SIG-M5 treated with dmso at 0.1 percent for 504 hours (cell line): Measurements from ENCODE around the gene METTL16.

Experiments
- DNase-seq: peaks from one replicate; lab custom pipeline; 2025; ENCODE audit not compliant: unreplicated experiment; lab: John Stamatoyannopoulos, UW

Gene METTL16

DNA sequence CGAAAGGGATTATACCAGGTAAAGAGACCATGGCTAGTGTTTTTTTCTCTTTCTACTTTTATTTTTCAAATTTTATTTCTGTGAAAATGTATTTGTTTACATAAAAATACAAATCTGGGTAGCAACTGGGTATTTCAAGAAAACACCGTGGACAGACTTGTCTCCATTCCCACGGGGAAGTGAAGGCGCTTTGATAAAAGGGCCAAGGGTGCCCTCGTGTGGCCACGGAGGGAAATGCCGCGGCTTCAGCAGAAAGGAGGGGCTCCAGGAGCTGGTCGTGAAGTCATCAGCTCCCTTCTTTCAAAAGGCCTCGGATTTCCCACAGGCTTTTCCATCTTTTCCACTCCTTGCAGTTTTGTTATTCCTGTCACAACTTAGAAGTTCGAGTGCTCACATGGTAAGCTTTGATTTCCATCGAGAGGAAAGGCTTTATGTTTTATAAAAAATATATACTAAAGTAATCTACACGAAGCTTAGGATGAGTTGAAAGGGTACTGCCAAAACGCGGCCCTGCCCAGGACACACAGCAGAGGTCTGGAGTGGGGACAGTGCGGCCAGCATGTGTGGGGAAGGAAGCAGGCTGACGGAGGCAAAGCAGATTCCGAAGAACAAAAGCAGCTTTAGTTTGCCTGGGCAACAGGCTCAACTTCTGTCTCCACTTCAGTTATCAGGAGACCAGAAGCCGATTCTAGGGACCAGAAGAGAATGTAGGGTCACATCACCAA is 95.5 kb downstream of the METTL16 start:
- peak; percentile 66 for DNase-seq

DNA sequence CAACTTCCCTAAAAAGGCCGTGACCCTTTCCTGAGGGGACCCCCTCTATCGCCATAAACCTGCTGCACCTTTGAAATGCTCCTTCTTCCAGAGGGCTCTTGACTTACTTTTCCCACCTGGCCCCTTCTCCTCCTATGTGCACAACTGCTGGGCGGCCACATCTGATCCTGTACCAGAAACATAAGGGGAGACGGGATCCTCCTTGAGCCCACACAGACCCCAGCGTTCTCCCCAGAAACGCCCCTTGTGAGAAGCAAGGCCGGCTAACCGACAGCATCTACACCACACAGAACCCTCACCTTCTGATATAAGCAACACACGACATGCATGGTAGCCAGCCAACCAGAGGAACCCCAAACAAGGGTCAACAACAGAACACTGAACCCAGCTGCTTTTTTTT is 96.6 kb downstream of the METTL16 start:
- no peak for DNase-seq

DNA sequence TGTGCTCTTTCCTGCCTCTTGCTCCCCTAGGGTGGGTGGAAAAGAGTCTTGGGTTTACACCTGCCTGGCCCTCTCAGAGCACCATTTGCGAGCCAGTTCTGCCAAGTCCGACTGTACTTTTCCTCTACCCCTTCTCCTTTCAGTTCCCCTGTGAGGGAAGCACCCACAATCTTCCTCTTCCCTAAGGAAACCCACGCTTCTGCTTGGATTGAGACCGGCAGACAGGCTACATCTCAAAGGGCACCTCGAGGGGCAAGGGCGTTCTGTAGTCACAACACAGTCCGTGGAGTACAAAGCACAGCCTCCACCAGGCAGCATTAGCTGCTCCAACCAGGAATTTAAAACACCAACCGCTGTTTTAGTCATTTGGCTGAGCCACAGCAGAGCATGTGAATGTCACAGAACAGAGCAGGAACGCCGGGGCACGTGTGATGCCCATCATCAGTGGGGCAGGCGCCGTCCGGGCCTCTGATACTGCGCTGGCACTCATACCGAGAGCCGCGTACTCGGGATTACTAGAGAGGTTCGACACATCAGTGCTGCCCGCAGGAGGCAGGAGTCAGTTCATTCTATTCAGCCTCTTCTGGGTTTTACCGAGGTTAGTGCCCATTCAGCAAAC is 97.1 kb downstream of the METTL16 start:
- no peak for DNase-seq

DNA sequence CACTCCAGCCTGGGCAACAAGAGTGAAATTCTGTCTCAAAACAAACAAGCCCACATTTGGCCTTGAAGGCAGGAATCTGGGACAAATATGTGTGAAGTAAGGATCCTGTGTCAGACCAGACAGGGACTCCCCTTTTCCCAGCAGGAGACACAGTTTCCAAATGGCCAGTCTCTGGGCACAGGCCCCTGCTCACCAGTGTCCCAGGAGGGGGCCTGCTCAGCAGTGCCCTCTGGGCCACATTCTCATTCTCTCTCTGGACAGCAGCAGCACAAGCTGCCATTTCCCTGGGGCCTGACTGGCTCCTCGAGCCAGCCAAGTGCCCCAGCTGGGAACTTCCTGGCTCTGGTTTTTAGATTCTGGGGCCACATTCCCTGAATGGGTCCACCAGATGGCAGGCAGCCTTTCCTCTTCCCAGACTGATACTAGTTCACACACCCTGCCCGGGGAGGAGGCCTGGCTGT is 99.1 kb downstream of the METTL16 start:
- no peak for DNase-seq

DNA sequence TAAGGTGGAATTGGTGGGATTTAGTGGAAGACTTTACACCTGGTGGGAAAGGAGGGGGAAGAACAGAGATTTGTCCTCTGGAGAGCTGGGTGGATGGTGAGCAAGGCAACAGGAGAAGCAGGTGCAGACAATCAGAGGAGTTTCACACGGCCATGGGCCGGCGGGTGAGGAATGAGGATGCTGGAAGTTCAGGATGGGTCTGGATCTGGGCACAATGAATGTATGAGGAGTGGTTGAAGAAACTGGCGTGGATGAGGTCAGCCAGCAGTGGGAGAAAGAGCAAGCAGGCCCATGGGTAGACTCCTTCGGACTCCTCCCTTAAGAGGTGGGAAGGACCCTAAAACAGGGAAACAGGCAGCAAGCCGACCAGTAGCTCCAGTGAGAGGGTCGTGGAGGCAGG is 100.7 kb downstream of the METTL16 start:
- DNase-seq, result no peak

DNA sequence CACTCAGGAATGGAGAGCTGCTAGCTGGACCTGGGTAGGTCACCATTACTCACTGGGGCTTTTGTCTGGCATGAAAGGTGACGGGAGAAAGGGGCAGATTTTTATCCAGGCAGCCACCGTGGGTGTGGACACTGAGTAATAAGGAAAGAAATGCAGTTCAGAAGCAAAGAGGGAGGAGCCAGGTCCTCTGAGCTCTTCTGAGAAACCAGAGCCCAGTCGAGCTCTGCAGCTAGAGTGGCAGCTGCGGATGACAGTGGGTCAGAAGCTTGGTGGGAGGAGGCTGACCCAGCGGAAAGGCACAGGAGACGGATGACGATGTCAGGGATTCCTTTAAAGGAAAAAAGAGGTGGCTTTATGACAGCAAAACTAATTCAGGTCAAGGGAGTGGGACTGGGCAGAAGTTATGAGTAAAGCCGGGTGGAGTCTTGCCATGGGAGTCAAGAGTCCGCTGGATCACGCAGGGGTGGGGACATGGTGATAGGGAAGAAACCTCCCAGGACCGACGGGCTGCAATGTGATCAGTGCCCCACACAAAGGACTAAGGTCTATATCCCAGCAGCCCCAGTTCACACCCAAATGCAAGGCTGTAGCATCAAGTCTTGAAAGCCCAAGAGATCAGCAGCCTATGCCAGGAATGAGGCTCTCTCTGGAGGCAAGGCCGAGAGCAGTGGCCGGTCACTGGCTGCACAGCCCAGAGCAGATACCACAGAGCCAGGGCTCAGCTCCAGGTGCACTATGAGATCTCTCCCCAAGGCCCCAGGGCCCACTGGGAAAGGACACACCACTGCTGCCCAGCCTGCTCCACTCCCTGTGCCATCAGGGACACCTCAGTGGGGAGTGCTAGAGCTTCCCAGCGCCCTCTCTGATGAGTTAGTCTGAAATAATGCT is 104.5 kb downstream of the METTL16 start:
- peak; percentile 32 for DNase-seq

DNA sequence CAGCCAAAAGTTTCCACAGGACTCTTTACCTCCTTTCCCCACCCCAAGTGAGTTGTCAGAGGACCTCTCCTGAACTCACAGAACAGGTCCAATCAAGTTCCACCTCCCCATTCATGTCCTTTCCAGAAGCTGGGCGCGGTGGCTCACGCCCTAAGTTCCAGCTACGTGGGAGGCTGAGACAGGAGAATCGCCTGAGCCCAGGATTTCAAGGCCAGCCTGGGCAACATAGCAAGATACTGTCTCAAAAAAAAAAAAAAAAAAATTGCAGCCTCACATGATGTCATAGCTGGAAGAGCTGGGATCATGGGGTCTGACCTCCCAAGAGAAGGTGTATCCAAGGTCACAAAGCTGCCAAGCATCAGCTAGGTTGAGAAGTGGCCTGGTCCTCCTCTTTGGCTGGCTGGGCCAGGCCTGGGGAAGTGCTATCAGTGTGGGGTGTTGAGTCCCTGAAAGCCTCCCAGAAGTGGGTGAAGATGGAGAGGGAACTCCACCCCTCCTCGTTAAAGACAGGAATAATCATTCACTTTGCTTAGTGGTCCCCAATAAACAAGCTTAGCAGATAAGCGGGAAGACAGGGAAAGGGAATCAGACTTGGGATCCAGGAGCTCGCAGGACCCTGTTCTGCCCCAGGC is 105.3 kb downstream of the METTL16 start:
- no peak for DNase-seq

DNA sequence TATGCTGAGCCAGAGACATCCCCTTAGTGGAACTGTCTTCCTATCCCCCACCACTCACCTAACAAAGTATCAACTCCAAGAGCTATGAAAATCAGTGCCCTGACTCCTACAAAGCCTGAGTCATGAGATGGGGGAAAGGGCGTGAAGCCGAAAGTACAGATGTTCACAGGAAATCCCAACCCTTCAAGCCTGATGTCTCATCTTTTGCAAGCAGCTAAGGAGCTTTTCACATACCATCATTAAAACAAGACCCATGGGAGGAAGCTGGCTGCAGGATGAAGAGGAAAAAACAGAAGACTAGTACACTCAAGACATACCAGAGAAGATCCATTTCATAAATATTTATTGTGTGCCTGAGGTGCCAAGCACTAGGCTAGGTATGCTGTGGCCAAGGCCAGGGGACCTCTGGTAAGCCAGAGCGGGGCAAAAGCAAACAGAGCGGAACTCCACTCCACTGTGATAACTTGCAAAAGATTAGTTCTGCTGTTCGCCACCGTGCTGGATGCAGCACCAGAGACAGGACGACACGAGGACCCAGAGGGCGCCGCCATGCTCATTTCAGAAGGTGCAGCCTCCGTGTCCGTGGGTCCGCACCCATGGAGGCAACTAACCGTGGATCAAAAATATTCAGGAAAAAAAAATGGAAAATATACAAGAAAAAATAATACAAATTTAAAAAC is 106.3 kb downstream of the METTL16 start:
- no peak for DNase-seq

DNA sequence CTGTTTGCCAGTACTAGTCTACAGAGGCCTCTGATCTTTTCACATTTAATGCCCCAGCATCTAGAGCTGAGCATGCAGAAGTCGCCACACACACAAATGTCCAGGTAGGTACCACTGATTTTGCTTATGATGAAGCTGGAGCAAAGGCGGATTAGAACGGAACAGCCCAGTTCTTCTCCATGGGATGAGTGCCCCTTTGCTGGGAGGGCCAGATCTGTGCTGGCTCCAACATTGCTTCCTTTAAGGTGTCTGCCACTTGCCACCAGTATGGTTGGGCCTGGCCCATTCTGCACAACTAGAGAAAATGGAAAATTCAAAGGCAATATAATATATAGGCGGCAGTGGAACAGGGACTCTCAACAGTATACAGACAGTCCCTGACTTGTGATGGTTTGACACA is 108.6 kb downstream of the METTL16 start:
- no peak for DNase-seq

DNA sequence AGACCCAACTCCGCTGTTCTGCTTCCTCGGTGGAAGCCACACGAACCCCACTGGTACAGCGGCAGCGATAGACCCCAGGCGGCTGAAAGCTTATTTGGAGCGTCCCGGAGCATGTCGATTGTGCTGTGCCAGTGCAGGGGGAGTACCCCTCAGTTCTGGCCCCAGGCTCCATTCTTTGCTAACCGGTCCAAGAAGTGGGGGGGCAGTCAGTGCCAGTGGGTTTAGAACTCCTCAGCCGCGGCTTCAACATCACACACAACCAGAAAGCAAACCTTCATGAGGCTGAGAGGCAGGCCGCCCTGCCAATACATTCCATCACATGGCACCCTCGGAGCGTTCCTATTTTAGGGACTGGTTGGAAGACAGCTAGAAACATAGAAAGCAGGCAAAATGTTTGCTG is 109.1 kb downstream of the METTL16 start:
- DNase-seq, result no peak

DNA sequence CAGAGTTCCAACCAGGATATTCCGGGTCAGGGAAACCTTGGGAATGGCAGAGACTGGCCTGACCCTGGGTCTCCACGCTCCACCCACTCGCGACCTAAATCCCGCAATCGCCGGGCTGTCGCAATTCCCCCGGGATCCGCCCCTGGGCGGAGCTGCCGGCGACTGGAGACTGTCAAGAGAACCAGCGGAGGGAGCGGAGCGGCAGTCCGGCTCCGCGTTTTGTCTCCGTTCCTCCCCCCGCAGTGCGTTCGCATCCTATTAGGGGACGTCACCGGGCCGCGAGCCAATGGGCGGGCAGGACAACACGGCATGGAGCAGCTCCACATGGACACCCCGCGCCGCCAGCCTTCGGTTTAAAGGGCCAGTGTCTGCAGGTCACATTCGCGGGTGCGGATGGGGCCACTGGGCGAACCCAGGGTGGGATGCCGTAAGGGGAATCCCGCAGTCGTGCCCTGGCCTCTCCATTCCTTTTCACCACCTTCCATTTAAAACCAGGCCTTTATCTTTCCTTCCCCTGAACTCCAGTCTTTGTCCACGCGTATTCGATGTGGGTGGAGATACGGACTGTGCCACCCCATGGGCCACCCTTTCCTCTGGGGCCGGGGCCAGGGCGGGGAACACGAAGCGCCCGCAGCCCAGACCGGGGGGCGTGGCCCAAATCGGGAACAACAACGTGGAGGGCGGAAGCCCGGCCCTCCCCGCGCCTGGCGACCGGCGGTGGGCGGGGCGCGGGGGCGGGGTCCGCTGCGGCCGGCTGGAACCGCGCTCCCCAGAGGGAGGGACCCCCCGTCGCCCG is 110.1 kb downstream of the METTL16 start:
- DNase-seq, result peak; percentile 97

DNA sequence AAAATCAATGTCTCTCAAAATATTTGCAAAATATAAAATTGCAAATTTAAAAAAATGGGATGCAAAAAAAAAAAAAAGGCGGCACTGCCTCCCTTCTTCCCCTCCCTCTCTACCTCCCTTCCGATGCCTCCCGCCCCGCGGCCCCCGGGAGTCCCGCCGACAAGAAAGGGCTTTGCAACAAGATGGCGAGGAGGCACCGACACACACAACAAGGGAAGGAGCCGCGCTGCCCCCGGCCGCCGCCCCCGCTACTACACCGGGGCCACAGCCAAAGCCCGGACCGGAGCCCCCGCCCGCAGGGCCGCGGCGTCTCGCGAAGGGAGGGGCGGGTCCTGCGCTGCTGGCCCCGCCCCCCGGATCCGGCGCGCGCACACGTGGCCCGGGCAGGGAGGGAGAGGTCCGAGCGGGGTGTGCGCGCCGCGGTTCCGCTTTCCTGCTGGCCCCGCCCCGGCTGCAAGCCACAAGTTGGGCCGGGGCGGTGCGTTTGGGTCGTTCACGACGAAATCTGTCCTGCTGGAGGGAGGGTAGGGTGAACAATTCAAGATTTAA is 110.7 kb downstream of the METTL16 start, which contains the start of gene MNT:
MNT (minus strand) TSS at position 184 of the 549 bp plus-strand sequence. CDS start 348 bp downstream, outside the sequence.
- DNase-seq, result peak; percentile 96

DNA sequence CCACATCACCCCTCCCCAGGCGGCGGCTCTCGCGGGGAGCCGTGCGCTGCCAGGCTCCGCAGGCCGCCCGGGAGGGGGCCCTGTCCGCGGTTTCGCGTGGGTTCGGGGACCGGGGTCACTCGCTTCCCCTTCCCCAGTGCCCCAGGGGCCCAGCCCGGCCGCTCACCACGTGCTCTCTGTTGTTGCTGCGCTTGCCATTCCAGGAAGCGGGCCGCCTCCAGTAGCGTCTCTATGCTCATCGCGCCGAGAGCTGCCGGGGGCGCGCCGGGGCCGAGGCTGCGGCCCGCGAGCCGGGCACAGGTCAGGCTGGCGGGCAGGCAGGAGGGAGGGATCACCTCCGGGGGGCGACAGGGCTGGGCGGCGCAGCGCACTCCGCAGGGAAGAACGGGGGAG is 111.2 kb downstream of the METTL16 start:
- peak; percentile 62 for DNase-seq

DNA sequence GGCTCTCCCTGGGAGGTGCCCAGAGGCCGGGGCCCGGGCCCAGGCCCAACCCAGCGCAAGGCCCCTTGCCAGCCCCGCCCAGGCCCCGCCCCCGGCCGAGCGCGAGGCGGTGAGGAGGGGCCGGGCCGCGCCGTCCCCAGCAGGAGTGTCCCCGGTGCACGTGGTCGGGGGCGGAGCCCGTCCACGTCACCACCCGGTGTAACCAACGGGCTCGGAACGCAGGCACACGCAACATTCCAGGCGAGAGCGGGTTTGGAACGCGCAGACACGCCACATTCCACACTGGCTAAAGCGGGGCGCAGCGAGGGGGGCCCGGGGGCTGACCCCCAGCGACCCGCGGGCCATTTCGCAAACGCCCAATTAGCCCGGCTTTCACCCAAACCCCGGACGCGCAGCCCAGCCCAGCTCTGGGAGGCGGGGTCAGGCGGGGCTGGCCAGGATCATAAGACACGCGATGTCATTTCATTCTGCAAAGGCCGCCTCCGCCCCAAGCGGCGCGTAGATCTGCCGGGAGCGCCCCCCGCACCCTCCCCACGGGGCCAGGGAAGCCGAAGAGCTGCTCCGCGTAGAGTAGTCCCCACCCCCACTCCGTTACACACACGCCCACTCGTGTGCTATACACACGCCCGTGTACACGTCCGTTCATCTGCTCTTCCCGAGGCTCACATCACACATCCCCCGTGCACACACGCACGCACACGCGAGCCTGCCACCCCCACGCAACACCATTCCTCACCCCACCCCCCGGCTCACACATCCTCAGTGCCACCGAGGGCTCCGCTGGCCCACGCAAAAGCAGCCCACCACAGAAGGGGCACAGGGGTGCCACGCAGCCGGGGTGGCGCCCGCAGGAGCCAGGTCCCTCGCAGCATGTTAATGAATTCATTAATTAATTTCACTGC is 111.9 kb downstream of the METTL16 start:
- peak; percentile 92 for DNase-seq

DNA sequence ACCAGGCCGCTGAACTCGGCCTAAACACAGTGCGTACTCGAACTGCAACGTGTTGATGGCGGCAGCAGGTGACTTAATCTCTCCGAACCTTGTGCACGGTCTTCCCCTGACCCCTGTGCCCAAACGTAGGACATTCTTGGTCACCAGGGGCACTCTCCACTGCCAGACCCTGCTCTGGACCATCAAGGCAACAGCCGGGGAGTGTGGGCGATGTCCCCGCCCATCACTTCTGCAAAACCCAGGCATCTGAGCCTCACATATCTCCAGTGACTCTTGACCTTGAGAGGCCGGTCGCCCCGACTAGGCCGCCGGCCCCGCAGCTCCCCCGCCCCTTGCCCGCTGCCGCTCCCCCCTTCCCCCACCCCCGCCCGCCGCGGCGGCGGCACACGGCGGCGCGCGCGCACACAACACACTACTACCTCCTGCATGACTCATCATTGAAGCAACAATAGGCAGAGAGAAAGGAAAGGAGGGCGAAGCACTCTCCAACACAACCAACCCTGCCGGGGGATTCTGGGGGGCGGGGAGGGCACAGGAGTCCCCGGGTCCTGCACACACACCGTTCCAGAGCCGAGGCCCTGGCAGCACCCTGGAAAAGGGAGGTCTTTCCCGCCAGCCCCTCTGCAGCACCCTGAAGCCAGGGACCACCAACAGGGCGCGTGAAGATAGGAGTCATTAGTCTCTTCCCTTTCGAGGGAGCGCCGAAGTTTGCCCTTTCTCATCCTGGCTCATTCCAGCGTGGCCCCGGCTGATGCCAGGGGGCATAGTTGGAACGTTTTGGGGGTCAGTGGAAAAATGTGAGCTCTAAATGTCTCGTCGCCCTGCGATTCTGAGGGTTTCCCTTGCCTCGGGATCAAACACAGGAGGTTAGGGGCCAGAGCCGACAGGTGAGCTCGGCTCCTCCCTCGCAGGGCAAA is 112.8 kb downstream of the METTL16 start:
- peak; percentile 79 for DNase-seq

DNA sequence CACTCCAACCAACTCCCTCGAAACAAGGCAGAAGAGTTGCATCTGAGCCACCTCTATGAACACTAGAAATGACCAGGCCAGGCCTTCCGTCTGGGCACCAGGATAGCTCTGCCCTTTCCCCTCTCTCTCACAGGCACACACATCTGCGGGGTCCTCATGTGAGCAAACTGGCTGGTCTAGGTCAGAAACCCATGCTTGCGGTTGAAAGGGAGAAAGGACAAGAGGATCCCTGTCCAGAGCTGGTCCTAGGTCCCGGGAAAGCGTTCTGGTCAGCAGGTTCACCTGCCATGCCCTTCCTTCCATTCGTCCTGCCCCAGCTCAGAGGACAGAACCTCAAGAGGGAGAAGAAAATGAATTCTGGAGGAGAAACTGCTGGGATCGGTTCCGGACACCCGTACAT is 113.5 kb downstream of the METTL16 start:
- no peak for DNase-seq
